ENCODE results near the gene NOL12.
A peak's percentile ranks its signal among the peaks of the same experiment; 100 is the strongest.
"Not testable (repeated sequence)": the region's sequence is repeated elsewhere in the genome, so short reads cannot be mapped to it uniquely, and the experiment has no call there.

The NOL12 gene

GRCh38 chr22:37717235-37717634 lies 31.1 kb downstream of the NOL12 start:
- not testable (repeated sequence) for DNase-seq

- DNase-seq: not testable (repeated sequence)
Observed at GRCh38 chr22:37717746-37718305, 31.7 kb downstream of the NOL12 start.

DNA sequence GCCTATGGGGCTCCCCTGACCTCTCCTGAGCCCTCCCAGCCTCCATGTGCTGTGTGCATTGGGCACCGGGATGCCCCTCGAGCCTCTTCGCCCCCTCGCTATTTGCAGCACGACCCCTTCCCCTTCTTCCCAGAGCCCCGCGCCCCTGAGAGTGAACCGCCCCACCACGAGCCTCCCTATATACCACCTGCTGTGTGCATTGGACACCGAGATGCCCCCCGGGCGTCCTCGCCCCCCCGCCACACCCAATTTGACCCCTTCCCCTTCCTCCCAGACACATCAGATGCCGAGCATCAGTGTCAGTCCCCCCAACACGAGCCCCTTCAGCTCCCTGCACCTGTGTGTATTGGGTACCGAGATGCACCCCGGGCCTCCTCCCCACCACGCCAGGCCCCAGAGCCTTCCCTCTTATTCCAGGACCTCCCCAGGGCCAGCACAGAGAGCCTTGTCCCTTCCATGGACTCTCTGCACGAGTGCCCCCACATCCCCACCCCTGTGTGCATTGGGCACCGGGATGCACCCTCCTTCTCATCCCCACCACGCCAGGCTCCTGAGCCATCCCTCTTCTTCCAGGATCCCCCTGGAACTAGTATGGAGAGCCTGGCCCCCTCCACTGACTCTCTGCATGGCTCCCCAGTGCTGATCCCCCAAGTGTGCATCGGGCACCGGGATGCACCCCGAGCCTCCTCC lies 39.6 kb downstream of the NOL12 start:
- DNase-seq: no peak

GRCh38 chr22:37726241-37726887 lies 40.2 kb downstream of the NOL12 start:
- DNase-seq: no peak

GRCh38 chr22:37728620-37729019 lies 42.5 kb downstream of the NOL12 start:
- DNase-seq: no peak

DNA sequence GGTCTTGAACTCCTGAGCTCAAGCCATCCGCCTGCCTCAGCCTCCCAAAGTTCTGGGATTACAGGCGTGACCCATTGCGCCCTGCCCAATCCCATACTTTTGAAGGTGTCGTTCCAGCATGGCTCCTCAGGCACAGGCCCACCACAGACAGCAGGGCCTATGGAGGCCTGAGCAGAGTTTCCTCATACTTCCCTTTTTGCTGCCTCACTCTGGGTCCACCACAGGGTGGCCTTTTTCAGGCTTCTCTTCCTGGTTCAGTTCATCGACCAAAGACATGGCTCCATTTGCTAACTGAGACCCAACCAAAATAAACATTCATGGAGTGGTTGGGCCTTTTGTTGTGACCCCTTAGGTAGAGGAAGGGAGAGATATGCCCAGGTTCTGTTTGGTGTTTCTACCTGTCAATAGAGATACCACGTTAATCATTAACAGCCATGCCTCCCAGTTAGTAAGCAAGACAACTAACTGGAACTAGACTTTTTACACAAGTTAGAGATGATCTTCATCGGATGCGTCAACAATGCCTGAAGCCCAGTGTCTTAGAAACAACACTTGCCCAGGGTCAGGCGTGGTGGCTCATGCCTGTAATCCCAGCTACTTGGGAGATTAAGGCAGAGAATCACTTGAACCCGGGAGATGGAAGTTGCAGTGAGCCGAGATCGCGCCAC lies 45.8 kb downstream of the NOL12 start:
- no peak for DNase-seq

GRCh38 chr22:37732699-37733607 lies 46.8 kb downstream of the NOL12 start:
- DNase-seq: no peak

DNA sequence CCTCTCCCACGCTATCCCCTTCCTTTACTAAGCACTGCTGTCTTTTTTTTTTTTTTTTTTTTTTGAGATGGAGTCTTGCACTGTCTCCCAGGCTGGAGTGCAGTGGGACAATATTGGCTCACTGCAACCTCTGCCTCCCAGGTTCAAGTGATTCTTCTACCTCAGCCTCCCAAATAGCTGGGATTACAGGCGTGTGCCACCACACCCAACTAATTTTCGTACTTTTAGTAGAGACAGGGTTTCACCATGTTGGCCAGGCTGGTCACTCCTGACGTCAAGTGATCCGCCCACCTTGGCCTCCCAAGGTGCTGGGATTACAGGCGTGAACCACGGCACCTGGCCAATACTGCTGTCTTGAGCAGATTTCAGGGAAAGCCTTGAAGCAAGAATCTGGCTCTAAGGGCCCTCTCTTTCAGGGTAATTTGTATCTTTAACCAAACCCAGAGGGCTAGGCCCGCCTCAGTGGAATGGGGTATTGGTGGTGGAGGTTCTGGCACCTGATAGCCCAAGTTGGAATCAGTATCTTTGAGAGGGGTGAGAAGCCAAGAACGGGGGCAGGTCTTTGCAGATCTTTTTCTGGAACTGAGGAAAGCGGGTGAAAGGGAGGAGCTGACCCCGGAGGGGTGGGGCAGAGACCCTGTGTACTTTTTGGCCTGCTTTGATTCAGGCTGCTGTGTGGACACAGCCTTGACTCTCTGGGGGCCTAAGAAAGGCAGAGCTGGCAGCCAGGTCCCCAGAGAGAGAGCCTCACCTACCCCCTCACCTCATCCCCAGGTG lies 47.7 kb downstream of the NOL12 start:
- no peak for DNase-seq

DNA sequence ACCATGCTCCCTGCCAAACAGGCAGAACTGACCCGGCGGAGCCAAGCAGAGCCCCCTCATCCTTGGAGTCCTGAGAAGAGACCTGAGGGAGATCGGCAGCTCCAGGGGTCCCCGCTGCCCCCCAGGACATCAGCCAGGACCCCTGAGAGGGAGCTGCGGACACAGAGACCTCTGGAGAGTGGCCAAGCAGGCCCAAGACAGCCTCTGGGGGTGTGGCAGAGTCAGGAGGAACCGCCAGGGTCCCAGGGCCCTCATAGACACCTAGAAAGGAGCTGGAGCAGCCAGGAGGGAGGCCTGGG lies 48.2 kb downstream of the NOL12 start:
- DNase-seq: no peak

DNA sequence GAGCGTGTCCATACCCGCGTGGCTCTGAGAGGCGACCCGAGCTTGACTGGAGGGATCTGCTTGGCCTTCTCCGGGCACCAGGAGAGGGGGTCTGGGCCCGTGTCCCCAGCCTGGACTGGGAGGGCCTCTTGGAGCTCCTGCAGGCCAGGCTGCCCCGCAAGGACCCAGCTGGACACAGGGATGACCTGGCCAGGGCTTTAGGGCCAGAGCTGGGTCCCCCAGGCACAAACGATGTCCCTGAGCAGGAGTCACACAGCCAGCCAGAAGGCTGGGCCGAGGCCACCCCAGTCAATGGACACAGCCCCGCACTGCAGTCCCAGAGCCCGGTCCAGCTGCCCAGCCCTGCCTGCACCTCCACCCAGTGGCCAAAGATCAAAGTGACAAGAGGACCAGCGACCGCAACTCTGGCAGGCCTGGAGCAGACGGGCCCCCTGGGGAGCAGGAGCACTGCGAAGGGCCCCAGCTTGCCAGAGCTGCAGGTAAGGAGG lies 48.9 kb downstream of the NOL12 start:
- no peak for DNase-seq

GRCh38 chr22:37739035-37739434 lies 52.9 kb downstream of the NOL12 start:
- DNase-seq: no peak

DNA sequence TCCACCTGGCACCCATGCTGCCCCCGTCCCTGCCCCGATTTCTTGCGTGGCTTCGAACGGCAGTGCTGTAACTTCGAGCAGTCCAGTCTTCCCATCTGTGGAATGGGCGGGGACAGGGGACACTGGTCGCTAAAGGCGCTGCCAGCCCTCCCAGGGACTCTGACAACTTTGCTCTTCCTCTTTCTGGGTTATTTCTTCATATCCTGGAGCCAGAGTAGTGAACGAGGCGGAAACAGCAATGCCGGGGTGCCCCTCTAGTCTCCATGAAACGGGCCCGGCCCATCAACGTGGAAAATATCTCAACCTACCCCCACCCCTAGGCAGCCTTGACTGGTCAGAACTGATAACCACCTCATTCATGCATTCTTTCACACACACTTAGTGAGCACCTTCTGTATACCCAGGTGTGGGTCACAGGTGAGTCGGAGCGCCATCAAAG lies 53.5 kb downstream of the NOL12 start:
- DNase-seq: peak; percentile 22

DNA sequence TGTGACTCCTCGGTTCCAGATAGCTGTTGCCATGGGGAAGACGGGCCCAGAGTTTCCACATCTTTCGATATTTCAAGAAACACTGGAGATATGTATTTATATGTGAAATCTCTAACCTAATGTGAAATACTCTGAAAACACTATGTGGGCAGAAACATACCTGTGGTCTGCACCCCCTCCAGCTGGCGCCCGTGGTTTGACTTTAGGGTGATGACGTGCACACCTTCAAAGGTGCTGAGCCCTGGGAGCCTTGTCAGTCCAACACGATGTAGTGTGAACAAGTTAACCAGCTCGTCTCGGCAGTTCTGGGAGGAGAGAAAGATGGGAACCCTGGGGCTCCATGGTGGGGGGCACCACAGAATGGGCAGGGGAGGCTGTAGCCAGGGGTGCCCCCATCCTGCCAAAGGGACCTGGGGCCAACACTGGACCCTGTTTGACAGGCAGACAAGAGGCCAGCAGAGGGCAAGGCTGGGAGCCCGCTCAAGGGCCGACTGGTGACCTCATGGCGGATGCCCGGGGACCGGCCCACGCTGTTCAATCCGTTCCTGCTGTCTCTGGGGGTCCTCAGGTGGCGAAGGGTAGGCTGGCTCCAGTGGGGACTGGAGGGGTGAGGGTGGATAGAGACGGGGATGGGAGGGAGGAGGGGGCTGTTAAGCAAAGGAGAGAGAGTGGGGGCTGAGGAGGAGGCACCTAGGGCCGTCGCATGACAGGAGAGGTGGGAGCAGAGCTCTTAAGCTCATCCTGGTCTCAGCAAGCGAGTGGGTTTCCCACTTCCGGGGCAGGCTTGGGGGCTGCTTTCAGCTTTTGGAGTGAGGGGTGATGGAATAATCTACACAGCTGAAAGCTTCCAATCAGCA lies 54.5 kb downstream of the NOL12 start:
- no peak for DNase-seq

GRCh38 chr22:37741312-37741795 lies 55.2 kb downstream of the NOL12 start:
- no peak for DNase-seq

DNA sequence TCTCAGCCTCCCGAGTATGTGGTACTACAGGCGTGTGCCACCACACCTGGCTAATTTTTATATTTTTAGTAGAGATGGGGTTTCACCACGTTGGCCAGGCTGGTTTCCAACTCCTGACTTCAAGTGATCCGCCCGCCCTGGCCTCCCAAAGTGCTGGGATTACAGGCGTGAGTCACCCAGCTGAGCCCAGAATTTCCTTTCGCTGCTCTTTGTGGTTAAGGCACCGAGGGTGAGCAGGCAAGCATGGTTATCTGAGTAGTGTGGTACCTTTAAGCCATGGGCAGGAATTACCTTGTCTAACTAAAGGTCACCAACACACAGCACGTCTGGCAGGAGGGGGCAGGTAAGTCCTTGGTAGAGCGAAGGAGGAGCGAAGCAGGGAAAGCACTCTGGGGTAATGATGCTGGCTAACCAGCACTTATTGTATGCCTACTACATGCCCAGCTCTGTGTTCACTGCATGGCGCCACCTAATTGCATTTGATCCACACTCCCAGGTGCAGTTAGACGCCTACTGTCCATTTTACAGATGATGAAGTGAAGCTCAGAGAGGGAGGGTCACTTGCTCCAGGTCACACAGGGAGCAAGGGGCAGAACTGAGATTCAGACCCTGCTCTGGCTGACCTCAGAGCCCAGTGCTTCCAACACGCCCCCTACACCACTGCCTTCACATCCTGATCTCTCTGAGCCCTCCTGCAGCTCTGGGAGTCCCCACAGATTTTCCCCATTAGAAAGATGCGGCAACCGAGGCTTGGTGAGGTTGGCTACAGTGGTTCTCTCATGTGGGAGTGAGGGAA lies 56.4 kb downstream of the NOL12 start:
- DNase-seq: no peak
